ENCODE results near the gene PHYKPL.
A peak's percentile ranks its signal among the peaks of the same experiment; 100 is the strongest.

PHYKPL gene

DNA sequence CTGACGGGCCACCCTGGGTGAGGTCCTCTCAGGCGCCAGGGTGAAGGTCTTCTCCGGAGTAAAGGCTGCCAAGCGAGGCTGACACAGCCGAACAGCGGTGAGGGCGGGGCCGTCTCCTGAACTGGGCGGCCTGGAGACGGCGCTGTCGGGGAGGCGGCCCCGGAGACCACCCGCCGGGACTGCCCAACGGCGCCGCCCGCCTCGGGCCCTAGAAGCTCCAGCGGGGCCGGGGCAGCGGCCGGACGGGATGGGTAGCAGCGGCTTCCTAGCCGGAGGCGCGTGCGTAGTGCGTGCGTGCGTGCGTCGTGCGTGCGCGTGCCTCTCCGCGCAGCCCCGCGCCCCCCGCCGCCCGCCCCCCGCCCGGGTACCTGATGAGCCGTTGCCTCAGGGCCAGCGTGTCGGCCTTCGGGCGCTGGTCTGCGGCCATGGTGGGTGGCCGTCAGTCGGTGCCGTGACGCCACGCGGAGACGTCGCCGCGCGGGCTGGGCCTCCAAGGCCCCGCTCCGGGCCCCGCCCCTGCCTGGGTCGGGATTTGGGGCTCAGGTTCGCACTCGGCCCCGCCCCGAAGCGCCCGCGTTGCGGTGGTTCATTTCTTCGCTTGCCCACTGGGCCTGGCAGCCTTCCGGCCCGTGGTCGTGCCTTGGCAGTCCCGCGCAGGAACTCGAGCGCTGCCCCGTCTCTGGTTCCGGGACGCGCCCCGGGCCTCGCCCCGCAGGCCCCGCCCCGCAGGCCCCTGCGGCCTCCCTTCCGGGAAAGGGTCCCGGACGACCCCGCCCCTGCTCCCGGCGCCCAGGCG lies at the start of gene PHYKPL:
TSS of gene PHYKPL (minus strand) at position 679 of the 796 bp plus-strand sequence. CDS start at position 427, 252 bp downstream.
- peak in 12 of 14 donors; percentile 51 to 83 (median 72) for DNase-seq

DNA sequence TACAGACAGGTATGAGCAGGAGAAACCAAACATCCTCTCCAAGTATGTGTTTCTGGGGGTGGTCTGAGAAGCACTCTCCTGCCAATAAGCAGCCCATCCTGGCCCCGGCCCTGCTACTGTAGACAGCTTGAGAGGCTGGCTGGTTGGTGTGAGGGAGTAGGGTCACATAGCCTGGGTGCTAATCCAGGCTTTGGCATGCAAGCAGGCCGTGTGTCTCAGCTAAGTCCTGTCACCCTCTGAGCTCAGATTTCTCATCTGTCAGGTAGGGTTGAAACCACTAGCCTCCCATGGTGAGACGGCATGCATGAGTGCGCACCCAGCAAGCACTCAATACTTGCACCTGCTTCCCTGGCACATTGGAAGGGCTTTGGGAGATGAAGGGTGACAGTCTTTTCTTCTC lies 49.8 kb upstream of the PHYKPL start:
- peak in 1 of 14 donors; percentile 37 for DNase-seq

DNA sequence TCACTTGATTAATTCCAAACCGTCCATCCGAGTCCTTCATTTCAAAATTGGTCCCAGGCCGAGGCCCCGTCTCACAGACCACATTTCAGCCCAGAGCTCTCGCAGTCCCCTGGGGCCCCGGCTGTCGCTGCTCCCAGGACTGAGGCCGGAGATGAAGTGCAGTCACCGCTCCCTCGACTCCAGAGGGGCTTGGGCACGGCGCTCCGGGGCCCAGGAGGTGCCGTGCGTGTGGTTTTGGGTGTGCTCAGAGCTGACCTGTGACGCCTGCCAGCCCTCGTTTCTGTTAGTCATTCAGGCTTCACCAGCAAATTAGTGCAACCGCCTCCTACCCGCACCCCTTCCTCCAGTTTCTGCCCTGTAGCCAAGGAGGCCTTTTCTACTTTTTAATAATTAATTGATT lies 48.7 kb upstream of the PHYKPL start:
- no peak for DNase-seq

DNA sequence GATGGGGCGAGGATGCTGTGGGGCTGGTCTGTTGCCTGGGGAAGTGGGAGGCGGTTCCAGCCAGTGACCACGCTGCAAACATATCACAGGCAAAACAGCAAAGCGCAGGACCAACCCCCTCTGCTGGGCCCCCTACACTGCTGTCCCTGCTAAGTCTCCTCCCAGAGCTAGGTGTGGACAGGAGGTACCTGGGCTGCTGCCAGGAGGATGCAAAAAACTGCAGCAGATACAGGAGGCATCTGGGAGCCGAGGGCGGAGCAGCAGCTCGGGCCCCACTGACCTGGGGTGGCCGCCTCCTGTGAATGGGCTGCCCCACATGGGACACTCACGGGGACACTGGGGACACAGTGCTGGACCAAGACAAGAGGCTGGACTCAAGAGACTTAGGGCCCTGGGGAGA lies 48.0 kb upstream of the PHYKPL start:
- peak in 1 of 14 donors; percentile 17 for DNase-seq

DNA sequence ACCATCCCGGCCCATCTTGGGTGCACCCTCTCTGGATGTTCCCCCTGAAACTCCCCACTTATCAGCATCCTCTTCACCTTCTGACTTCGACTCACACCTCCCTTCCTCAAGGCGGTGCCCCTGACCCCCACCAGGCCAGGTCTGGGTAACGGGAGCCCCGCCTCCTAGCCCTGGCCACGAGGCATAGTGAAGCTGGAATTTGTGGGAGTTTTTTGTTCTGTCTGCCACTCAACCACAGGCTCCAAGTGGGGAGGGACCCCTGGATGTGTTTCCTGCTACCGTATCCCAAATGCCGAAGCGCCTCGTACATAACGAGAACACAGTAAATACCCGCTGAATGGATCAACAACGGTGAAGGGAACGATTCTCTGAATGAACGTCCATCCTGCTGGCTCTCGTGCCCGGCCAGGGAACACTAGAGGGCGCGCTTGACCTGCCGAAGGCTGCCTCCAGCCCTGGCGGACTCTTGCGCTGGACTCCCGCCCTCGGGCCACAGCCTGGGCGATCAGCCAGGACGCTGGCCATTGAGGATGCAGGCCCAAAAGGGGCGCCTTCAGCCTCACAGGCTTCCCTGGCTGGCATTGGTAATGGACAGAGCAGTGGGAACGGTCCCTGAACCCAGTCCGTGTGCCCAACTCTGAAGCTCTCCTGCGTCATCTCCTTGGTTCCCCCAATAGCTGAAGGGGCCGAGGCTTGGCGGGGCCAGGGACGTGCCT lies 47.3 kb upstream of the PHYKPL start:
- peak in 13 of 14 donors; percentile 40 to 92 (median 80) for DNase-seq

DNA sequence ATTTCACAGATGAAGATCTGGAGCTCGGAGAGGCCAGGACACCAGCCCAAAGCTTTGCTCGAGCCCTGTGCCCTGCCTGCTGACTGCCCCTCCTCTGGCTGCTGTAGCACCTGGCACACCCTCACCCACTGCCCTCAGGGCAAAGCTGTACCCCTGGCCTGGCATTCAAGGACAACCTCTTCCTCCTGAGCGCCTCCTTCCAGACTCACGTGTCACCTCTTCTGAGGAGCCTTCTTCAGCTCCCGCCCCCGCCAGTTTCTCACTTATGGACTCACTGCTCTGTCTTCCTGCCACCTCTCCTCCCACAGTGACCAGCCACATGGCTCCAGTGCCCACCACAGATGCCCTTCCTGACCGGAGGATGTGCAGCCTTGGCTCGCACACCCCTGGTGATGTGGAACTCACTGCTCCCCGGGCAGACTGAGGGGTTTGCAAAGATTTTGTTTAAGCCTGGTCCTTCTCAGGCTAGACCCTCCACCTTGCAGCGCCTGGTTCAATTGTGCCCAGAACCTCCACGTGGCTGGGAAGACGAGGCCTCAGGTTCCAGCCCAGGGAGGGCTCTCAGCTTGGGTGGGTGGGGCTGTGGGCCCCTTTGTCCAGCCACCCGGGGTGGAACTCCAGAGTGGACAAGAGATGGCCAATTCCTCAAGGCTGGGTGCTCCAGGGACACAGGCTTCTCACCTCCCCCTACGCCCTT lies 46.6 kb upstream of the PHYKPL start:
- no peak for DNase-seq

DNA sequence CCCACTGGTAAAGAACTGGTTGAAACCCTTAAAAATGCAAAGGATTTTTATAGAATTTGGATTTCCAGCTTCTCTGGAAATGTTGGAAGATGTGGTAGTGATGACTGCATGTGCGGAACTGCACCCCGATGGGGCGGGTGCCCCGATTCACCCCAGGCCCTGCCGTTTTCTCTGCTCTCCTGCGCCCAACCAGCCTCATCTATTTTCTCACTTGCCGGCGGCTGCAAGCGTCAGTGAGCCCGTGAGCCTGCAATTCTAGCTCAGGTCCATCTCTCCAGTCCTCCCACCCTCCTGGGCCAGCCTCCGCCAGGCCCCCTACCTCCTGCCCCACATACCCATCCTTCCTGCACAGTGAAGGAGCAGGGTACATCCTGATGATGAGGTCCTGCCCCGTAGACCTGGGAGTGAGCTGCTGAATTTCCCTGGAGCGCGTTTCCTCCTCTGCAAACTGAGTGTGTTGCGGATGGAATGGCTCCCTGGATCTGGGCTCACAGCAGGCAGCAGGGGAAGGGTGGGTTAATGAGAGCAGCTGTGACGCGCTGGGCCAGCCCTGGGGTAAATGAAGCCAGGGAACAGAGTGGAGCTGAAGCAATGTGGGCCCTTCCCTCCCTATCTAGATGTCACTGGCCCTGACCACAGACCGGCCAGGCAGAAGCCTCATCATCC lies 45.9 kb upstream of the PHYKPL start:
- no peak for DNase-seq

DNA sequence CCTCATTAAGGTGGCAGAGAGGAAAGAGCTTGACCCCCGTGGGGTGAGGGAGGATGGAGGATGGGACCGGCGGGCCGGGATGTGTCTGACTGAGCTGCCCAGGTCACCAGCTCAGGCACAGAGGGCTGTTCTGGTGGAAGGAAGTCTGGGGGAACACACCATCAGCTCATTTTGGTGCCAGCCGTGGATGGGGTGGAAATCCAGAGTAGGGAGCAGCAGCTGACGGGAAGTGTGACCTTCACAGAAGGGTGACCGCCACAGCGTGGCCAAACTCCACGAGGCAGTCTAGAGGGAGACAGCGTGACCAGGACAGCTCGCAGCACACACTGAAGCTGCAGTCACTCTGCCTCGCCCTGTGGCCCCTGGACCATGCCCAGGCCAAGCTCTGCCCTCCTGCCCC lies 45.3 kb upstream of the PHYKPL start:
- DNase-seq: no peak

DNA sequence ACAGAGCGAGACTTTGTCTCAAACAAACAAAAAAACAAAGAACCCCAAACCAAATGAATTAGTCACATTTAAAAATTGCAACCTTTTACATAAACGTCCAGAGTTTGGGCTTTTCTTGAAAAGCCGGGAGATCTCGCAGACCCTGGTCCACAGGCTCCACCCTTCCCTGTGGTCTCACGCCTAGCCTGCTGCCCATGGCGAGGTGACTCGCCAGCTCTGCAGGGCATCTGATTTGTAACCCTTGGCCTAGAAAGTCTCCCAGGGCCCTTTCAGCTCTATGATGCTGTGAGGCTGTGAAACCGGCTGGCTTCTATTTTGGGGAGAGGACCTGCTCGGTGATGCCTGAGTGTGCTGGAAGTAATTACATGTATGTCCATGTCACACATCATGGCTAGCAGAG lies 44.7 kb upstream of the PHYKPL start:
- no peak for DNase-seq

DNA sequence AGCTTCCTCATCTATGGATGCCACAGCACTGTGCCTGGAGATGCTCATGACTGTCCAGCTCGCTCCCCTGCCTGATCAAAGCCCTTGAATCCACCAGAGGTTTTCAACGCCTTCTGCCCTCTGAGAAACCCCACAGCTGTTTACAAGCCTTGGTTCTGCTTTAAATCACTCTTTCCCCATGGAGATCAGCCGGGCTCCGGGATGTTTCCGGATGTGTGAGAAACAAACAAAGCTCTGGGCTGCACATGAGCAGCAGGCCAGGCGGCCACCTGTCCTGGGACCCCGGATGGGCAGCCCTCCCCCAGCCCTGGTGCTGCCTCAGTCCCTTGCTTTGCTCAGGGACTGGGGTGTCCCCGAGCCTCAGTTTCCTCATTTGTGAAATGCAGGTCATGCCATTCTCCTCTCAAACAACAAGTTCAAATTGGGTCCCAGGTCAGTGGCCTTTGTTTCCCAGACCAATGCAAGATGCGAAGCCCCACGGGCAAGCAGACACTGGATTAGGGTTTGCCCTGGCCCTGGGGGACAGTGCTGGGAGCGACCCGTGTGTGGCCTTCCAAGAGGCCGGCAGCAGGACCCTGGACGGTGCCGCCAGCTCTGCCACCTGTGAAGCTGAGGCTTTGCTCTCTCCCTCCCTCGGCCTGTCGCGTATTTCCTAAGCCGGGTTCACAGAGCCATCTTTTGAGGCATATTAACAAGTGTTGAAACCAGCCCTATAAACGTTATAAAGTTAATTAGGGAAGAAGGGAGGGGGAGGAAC lies 42.4 kb upstream of the PHYKPL start:
- no peak for DNase-seq

DNA sequence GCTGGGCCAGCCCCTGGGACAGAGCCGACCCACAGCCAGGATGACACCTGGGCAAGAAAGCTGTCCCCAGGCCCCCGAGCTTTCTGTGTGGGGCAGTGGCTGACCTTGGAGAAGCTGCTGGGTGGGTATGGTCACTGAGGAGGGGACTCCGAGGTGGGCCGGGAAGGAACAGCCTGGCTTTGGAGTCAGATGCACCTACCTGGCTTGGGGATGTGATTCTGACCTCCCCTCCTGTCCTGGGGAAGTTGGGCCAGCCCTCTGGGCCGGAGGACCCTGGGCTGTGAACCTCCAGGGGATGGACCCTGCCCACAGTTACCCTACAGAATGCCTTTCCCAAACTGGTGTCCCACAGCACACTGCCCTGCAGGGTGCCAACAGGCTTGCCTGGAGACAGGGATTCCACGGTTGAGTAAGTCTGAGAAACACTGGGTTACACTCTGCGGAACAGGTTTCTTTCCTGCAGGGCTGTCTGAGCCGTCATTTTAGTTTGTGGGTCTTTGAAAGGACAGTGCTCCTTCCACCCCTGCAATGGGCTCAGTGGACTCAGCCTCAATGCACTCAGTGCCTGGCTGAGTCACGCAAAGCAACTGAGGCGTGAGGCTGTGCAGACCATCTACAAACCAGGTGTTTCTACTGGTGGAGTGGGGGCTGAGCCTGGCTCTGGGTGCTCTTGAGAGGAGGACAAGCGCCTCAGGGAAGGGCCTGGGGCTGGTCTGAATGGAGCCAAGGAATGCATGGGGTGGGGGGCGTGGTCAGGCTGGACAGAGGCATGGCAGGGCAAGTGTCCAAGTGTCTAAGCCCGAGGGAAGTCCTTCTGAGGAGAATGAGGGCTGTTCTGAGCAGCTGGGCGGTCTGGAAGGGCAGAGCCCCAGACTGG lies 41.3 kb upstream of the PHYKPL start:
- DNase-seq: no peak

DNA sequence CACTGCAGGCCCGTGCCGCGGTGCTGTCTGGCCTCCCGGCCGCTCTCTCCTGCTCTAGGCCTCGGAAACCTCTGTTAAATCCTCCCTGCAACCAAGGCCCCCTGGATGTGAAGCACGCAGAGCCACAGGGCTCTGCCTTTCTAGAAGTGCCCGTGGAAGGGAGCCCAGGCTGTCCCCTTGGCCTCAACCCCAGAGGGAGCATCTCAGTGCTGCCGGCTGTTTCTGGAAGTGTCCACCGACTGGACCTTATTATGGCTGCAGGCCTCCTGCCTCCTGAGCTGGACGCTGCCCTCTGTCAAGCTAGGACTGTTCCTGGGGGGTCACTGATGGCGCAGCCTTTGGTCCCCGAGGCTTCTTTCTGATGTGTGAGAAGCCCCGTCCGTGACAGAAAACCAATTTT lies 40.4 kb upstream of the PHYKPL start:
- peak in 2 of 14 donors; percentile 3 to 13 for DNase-seq

DNA sequence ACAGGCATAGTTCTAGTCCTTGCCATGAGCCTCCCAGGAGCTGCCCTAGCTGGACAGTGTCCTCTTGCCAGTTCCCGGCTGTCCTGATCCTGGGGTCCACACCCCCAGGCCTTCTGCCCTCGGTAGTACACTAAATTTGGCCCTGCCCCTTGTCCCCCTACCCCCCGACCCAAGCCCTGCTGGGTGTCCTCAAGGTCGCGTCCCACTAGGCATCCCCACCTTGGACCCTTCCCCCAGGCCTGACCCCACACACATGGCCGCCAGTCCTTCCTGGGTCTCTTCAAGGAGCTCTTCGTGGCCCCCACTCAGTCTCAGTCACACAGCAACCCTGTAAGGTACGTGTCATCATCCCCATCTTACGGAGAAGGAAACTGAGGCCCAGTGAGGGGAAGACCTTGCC lies 40.0 kb upstream of the PHYKPL start:
- DNase-seq: no peak

DNA sequence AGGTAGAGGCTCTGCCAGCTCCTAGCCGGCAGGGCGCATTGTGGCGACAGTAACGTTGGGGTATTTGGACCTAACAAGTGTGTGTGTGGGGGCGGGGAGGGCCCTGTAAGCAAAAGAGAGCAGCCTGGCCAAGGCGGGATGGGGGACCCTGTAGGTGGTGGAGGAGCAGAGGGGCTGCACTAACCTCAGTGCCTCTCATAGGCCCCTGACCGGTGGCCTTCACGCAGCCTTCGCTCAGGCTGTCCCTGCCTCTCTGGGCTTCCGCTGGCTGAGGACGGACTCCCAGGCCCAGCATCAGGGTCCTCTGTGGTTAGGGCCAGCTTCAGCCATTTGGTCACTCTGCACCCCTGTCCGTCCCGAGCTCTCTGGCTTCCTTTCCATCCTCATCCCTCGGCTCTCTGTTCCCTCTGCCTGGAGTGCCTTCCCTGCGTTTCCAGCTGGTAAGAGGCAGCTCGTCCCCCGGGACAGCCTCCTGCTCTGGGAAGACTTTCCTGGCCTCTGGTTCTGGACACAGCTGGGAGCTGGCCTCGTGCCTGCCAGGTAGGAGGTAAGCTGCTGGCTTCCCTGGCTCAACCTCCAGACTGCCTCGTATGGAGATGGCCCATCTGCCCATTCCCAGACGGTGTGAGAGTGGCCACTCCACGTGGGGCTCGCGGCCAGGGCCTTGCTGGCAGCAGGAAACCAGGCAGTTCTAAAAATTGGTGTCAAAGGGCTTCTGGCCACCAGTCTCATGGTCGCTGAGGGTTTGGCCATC lies 39.3 kb upstream of the PHYKPL start:
- peak in 1 of 14 donors; percentile 48 for DNase-seq

DNA sequence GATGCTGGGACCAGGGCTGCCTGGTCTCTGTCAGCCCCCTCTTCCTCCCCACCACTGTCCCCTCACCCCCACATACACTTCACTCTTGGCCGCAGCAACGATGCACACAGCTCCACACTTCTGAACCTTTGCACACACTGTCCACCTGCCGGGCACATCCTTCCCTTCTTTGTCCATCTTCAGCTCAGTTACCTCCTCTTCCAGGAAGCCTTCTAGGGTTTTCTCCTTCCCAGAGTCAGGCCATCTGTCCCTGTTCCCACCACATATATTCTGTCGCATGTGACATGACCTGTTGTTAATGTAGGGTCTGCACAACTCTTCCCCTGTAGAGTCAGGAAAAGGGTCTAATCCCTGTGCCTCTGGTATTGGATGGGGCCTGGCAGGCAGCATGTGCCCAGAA lies 38.6 kb upstream of the PHYKPL start:
- no peak for DNase-seq

DNA sequence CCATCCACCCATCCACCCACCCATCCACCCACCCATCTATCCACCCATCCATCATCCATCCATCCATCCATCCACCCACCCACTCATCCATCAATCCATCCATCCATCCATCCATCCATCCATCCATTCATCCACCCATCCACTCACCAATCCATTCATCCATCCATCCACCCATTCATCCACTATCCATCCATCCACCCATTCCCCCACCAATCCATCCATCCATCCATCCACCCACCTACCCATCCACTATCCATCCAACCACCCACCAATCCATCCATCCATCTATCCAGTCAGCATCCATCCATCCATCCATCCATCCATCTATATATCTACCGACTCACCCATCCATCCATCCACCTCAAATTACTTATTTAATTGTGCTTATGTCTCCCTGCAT lies 36.9 kb upstream of the PHYKPL start:
- no peak for DNase-seq

DNA sequence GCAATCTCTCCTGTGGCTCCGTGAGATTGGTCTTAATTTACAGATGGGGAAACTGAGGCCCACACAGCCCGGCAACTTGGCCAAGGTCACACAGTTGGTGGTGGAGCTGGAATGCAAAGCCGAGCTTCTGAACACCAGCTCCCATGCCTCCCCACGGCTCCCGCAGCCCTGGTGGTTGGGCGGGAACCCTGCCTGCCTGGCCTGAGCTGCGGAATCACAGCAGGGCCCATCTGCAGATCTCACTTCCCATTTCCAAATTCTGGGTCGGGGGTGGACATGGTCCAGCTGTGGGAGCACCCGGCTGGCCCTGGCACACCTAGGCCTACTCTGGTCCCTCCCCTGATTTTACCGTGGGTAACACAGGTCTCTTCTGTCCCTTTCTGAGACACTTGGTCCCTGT lies 35.3 kb upstream of the PHYKPL start:
- no peak for DNase-seq

DNA sequence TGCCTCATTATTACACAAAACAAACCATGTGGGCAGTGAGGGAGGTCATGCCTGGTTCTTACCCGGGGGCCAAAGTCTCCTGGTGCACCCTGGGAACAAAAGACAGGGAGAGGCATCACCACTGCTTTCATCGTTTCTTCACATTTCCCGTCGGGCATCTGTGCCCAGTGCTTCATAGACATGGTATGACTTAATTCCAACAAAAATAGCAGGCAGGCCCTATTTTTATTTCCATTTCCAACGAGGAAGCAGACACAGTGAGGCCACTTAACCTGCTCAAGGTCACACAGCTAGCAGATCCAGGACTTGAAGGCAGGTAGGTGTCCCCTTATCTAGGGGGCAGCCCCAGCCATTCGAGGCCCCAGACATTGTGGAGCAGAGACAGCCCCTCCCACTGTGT lies 34.6 kb upstream of the PHYKPL start:
- DNase-seq: no peak

DNA sequence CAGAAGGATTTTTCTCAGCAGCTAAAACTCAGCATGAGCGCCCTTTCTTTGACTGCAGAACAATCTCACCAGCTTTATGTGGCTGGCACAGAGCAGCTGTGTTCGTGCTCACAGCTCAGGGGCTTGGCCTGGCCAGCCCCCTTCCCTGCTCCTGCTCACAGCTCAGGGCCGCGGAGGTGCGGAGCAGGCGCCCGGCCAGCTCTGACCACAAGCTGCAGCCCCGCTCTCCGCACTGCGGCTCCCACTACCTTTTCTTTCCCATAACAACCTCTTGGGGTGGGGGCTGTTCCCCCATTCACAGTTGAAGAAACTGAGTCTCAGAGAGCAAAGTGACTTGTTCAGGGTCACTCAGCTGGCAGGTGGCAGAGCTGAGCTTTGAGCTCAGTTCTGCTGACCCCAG lies 34.0 kb upstream of the PHYKPL start:
- DNase-seq: no peak

DNA sequence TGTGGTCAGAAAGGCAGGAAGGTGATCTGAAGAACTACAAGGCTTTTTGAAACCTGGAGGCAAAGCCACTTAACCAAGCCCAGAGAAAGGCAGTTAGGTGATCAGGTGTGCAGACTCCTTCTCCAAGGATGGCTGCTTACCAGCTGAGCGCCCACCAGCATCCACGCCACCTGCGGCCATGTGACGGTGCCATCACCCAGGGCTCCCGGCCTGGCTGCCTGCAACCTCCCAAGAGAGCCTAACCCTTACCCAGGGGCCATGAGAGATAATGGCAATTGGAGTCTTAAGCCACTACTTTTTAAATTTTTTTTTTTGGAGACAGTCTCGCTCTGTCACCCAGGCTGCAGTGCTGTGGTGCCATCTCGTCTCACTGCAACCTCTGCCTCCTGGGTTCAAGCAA lies 33.1 kb upstream of the PHYKPL start:
- DNase-seq: no peak

Measured in C1 segment of cervical spinal cord (tissue), 14 donors.